NB4 (cell line): ENCODE measurements around the gene PLCB3.
A peak's percentile ranks its signal among the peaks of the same experiment; 100 is the strongest.
"Not testable (repeated sequence)": the region's sequence is repeated elsewhere in the genome, so short reads cannot be mapped to it uniquely, and the experiment has no call there.

Experiments used
- DNase-seq: peaks from one replicate; pipeline ENCODE4 v3.0.0; 2010; ENCODE audit warnings: low read depth
- H3K4me3 ChIP-seq: one replicate; pipeline ENCODE4 v1.5.1; 2011; ENCODE audit warnings: mild to moderate bottlenecking, low read depth, low read length, moderate library complexity
- CTCF ChIP-seq: IDR thresholded peaks from one replicate; pipeline ENCODE4 v1.5.1; 2012; ENCODE audit warnings: low read depth, low read length
- MAX ChIP-seq: IDR thresholded peaks from 2 replicates; pipeline ENCODE4 v1.6.1; 2011; ENCODE audit warnings: low read depth, low read length
- MYC ChIP-seq: IDR thresholded peaks from 2 replicates; pipeline ENCODE4 v1.6.1; 2011; ENCODE audit warnings: low read depth, low read length
- POLR2A ChIP-seq: IDR thresholded peaks from 2 replicates; pipeline ENCODE4 v1.6.1; 2011; ENCODE audit warnings: mild to moderate bottlenecking; ENCODE audit not compliant: insufficient read length; ENCODE audit errors: extremely low read depth

Gene PLCB3

GRCh38 chr11:64241491-64242374 is 9.6 kb upstream of the PLCB3 start:
- H3K4me3 ChIP-seq: peak overlapping the region; percentile 71
- TF ChIP-seq POLR2A: peak; percentile 79
- no peak for TF ChIP-seq CTCF
- peak; percentile 48; the same call in 1 of the 2 replicates for TF ChIP-seq MAX
- TF ChIP-seq MYC: no peak; the same call in 1 of the 2 replicates
- peak; percentile 76 for DNase-seq

- peak; percentile 49 for DNase-seq
- no peak for TF ChIP-seq MYC
- no peak for TF ChIP-seq POLR2A
- TF ChIP-seq CTCF: no peak
- no peak for TF ChIP-seq MAX
- no peak overlapping the region for H3K4me3 ChIP-seq
Observed at GRCh38 chr11:64243236-64243854, 8.0 kb upstream of the PLCB3 start.

GRCh38 chr11:64244107-64244506 is 7.2 kb upstream of the PLCB3 start:
- H3K4me3 ChIP-seq: no peak overlapping the region
- no peak for DNase-seq
- TF ChIP-seq MAX: no peak
- no peak for TF ChIP-seq CTCF
- no peak for TF ChIP-seq MYC
- no peak for TF ChIP-seq POLR2A

- H3K4me3 ChIP-seq: peak overlapping the region; percentile 87
- DNase-seq: no peak
- no peak for TF ChIP-seq MYC
Observed at GRCh38 chr11:64244966-64245365, 6.4 kb upstream of the PLCB3 start.

- no peak for DNase-seq
- H3K4me3 ChIP-seq: peak overlapping the region; percentile 87
- no peak; the same call in 1 of the 2 replicates for TF ChIP-seq MAX
- TF ChIP-seq CTCF: no peak
- TF ChIP-seq POLR2A: no peak
- TF ChIP-seq MYC: no peak
Observed at GRCh38 chr11:64245401-64245796, 5.9 kb upstream of the PLCB3 start.

- DNase-seq: peak; percentile 92
- TF ChIP-seq MYC (peak; percentile 35; the same call in 1 of the 2 replicates), MAX (peak; percentile 54; the same call in 1 of the 2 replicates), POLR2A (no peak)
- H3K4me3 ChIP-seq: peak overlapping the region; percentile 87
Observed at GRCh38 chr11:64245797-64246620, 5.3 kb upstream of the PLCB3 start.

- H3K4me3 ChIP-seq, DNase-seq: not testable (repeated sequence)
Observed at GRCh38 chr11:64246621-64246870, 4.8 kb upstream of the PLCB3 start.
